ENCODE data around the gene MAML3.

MAML3 gene

DNA sequence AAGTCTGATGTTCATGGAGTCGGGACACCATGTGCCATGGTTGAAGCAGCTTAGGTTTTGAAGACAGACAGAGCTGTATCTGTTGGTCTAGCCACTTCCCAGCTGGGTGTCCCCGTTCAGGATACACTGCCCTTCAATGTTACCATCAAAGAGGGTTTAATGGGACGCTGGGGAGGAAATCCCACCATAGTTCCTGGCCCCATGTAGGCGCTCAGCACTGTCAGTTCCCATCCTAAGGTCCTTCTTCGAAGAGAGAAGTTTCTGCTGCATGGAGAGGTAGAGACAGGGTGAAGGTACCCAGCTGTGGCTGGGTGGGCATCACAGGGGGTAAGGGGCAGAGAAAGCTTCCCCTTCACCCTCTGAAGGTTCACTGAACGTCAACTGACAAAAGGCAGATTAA is 484.6 kb downstream of the MAML3 start:
- no peak for DNase-seq

DNA sequence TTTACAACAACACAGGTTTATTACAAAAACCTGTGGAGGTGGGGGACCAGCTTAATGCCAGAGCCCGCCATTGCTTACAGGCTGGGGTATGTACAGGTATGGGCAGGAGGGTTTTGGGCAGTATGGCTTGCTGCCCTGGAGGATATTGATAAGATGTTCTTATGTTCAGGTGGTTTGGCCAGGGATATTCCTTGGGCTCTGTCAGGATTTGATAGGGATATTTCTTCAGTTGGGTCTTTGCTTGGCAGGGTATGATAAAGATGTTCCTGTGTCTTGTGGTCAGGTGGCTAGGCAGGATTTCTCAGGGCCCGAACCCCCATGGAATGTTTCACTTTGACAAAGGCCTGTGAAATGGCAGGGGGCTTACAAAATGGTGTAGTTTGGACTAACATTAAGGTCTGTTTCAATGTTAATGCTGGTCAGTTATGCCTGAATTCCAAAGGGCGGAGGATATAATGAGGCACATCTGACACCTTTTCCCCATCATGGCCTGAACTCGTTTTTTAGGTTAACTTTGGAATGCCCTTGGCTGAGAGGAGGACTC is 485.3 kb downstream of the MAML3 start:
- peak; percentile 75 for DNase-seq

DNA sequence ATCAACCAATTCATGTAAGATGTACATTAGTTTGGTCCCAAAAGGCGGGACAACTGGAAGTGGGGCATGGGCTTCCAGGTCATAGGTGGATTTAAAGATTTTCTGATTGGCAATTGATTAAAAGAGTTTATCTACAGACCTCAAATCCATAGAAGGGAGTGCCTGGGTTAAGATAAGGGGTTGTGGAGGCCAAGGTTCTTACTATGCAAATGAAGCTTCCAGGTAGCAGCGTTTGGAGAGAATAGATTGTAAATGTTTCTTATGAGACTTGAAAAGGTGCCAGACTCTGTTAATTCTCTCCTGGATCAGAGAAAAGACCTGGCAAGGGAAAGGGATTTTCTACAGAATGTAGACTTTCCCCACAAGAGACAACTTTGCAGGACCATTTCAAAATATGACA is 485.9 kb downstream of the MAML3 start:
- DNase-seq = peak; percentile 39

Data from hematopoietic multipotent progenitor cell treated with erythropoietin and hydrocortisone succinate and interleukin-3 and kit ligand, for 4 days (in vitro differentiated cells).